Activated gamma-delta T cell (primary cell): ENCODE results near the gene RPL26.
"Not testable (repeated sequence)": the region's sequence is repeated elsewhere in the genome, so short reads cannot be mapped to it uniquely, and the experiment has no call there.

Experiments
- DNase-seq: peaks from one replicate; lab custom pipeline; 2025; lab: John Stamatoyannopoulos, UW

RPL26 gene

DNA sequence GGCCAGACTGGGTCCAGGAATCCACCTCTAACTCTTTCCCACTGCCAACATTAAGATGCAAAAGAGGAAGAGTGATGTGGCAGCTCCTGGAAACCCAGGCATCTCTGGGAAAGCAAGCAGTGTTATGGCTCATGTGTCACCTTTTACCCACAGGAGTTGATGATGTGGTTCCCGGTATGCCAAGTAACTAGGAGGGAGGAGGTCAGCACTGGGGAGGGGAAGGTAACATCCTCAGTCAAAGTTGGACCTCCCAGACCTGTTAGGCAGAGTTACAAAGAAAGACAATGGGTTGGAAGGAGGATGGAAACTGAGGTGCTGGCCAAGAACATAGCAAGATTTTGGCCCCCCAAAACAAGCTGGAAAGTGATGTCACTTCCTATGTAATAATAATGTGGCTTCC is 17.9 kb downstream of the RPL26 start:
- no peak for DNase-seq

DNA sequence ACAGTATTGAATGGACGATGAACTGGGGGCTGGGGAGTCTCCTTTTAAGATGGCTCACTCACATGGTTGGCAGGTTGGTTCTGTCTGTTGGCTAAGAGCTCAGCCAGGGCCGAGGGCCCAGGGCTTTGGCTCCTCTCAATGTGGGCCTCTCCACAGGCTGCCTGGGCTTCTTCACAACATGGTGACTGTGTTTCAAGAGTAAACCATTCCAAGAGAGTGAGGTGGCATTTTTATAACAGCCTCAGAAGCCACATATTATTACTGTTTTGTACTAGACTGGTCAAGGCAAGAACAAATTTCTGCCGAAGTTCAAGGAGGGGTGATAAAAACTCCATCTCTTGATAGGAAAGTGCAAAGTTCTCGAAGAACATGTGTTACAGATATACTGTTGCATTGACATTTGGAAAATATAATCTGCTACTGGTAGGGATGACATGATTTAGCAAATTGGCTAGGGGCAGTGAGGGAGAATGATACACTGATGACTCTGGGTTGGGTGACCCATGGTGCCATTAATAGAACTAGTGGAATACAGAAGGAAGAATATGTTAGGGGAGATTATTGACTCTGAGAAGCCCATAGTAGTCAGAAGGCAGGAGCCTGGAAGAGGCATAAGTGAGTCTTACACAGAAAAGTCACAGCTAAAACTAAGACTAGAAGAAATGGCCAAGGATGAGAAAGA is 20.2 kb downstream of the RPL26 start:
- DNase-seq = no peak

DNA sequence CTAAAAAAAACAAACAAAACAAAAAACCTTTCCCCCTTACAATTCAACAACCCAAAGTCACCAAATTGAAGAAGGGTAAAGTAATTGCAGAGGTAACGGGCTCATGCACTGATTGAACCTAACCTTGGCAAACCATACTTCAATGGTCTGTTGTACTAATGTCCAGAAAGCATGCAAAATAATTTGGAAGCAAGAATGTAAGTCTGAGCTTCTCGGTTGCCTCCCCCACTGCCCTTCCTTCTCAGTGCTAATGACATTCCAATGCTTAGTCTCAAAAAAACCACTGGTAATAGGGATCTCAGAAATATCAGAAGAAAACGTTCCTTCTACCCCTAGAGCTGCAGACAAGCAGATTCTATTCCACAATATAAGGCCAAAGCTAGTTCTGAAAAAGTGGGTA is 22.2 kb downstream of the RPL26 start:
- DNase-seq = no peak

DNA sequence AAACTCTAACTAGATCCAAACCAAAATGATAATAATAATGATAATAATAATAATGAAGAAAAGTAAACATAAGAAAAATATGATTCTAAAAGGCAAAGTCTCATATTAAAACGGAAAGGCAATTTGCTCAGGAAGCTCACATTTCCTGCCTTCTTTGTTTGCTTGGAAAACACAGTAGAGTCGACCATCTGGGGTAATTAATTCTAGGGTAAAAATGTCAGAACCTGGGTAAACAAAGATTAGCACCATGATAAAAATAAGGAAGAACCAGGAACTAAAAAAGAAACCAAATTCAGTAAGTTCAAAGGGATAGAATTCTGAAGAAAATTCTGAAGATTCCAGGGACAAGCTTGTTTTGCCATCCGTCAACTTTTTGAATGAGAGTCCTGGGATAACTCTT is 22.7 kb downstream of the RPL26 start:
- DNase-seq = no peak

DNA sequence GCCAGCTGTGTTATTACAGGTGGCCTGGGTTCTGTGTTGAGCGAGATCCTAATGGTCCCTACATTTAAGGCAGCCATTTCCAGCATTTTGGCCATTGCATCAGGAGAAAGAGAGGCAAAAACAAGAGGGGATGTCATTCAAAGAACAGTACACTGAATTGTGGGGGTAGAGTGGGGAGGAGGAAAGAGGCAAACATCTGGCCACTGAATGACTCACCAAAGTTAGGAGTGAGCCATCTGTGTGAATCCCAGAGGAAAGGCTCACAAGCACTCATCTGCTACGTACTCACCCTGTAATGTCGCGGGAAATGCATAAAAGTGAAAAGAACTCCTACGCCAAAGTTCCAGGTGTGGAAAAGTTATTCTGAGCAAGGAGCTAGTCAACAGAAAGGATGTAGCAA is 23.2 kb downstream of the RPL26 start:
- DNase-seq = no peak

DNA sequence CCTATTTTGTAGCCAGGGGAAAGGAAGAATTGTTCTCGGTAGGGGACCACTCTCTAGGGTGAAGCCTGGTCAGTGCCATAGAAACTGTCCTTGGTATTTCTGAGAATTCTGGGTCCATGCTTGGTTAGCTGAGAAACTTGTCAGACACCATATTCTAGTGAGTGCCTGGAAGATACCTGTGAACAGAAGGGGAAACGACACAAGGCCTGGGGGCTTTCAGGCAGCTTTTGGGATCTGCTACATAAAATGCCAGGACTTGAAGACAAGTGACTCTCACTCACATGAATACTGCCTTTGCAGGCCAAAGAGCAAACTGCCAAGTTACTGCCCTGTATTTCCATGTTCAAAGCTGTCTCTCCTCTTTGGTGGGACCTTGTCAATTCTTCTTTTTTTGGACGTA is 25.1 kb downstream of the RPL26 start:
- no peak for DNase-seq

DNA sequence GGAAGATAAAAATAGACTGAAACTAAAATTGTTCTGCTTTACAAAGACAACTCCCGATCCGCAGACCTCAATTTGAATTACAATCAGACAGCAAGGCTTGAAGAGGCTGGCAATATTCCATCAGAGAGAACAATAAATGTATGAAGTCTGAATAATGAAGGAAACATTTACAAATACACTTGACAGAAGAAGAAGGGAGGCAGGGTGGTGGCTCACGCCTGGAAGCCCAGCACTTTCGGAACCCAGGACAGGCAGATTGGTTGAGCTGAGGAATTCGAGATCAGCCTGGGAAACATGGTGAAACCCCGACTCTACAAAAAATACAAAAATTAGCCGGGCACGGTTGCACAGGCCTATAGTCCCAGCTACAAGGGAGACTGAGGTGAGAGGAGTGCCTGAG is 28.8 kb downstream of the RPL26 start:
- no peak for DNase-seq

DNA sequence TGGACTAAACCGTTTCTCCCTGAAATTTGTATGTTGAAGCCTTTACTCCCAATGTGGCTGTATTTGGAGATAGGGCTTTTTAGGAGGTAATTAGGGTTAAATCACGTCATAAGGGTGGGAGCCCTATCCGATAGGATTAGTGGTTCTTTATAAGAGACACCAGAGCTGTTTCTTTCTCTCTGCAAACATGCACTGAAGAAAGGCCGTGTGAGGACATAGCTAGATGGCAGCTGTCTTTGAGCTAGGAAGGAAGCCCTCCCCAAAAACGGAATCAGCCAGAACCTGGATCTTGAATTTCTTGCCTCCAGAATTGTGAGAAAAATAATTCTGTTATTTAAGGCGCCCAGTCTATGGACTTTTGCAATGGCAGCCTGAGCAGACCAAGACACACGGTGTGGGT is 29.3 kb downstream of the RPL26 start:
- DNase-seq = no peak

DNA sequence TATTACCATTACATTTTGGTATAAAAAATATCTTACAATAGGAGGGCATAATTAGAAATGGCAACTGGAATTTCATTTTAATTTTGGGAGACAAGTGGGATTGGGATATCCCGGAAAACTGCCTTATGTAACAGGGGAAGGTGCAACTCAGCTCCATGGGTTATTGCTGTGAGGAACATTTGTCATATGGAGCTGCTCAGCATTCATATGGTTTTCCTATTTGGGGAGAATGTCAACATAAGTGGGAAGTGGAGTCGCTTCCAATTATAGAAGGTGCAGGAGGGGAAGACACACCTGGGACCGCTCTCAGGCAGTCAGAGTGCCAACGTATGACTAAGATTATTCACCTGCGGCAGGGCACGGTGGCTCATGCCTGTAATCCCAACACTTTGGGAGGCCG is 32.7 kb downstream of the RPL26 start:
- no peak for DNase-seq

DNA sequence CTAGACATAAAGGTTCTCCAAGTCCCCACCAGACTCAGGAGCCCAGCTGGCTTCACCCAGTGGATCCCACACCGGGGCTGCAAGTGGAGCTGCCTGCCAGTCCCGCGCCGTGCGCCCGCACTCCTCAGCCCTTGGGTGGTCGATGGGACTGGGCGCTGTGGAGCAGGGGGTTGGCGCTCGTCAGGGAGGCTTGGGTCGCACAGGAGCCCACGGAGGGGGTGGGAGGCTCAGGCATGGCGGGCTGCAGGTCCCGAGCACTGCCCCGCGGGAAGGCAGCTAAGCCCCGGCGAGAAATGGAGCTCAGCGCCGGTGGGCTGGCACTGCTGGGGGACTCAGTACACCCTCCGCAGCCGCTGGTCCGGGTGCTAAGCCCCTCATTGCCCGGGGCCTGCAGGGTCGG is 36.0 kb downstream of the RPL26 start:
- not testable (repeated sequence) for DNase-seq

DNA sequence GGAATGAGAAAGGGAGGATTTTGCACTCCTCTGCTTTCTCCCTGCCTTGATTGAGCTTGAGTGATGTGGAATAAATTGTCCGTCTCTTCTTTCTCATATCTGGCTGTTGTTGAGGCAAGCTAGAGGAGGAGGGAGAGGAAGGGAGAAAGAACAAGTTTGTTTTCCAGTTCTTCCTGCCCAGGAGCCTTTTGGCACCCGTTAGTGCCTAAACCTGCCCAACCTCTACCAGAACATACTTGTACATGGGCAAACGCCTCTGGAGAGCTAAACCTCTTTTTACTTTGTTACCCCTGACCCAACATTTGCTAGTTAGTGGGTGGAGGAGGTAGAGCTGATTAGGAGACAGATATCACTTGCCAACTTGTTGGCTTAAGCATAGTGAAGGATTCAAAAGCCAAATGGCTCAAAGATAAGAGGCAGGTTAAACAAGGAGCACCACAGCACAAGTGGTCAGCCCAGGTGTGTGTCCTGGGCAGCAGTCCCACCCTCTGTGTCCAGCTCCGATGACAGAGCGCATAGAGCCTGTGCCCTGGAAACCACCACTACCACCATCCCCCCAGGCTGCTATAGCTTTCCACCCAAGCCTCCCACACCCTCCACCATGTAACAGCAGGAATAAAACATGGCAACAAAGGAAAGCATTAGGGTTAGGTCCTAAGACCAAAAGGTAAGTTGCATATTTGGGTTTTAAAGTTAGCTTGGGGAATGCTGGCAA is 36.9 kb downstream of the RPL26 start:
- DNase-seq = no peak

DNA sequence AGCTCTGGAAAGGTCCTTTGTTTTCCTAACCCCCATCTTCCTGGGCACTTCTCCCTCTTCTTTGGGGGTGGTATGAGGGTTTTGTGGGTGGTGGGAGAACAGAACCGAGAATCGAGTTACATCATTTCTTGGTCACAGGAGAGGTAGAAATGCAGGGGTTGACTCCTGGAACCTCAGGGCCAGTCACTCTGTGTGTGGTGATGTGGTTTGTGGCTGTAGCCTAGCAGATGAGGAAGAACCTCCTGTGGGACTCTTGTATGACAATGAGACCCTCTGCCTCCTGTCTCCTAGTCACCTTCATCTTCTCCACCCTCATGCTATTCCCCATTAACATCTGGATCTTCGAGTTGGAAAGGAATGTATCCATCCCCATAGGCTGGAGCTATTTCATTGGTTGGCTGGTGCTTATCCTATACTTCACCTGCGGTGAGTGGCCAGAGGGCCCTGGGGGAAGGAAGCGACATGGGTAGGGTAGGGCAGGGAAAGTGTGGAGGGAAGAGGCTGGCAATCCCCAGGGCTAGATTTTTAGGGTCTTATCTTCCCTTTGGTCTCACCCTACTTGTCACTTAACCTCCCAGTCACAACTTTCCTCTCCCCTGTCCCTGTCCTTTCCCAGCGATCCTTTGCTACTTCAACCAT is 37.8 kb downstream of the RPL26 start:
- no peak for DNase-seq

DNA sequence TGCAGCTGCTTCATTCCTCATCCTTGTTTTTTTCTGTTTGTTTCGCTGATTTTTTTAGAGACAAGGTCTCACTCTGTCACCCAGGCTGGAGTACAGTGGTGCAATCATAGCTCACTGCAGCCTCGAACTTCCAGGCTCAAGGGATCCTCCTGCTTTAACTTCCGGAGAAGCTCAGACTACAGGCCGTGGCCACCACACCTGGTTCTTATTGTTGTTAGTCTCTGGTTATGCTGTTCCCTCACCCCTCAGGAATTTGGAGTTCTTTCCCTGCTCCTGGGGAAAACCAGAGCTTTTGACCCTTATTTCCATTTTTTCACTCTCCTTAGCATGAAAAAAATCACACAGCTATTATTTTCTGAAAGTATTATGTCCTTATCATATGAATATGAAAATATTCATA is 41.5 kb downstream of the RPL26 start:
- no peak for DNase-seq

DNA sequence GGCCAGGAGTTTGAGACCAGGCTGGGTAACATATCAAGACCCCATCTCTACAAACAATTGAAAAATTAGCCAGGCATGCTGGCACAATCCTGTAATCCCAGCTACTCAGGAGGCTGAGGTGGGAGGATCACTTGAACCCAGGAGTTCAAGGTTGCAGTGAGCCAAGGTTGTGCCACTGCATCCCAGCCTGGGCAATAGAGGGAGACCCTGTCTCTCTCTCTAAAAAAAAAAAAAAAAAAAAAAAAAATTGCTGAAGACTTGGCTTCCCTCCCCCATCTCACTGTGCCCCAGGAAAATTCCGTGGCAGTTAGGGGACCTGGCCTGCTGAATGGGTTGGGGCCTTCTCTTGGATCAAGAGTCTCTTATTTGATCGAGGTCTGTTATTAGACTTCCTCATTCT is 43.5 kb downstream of the RPL26 start, which contains the start of gene ODF4:
TSS of gene ODF4 (plus strand) at position 301 of the 400 bp plus-strand sequence. CDS start 212 bp downstream, outside the sequence.
- DNase-seq = no peak

DNA sequence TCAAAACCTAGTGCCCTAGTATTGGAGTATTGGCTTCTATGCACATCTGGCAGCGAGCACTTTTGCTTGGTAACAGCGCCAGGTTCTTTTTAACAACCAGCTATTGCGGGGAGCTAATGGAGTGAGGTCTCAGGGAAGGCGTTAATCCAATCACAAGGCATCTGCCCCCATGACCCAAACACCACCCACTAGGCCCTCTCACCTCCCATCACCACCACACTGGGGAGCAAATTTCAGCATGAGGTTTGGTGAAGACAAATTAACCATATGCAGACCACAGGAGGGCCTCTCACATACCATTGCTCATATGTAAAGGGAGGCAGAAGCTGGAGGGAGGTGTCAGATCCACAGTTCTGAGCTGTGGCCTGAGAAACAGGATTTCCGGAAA is 44.2 kb downstream of the RPL26 start:
- no peak for DNase-seq

DNA sequence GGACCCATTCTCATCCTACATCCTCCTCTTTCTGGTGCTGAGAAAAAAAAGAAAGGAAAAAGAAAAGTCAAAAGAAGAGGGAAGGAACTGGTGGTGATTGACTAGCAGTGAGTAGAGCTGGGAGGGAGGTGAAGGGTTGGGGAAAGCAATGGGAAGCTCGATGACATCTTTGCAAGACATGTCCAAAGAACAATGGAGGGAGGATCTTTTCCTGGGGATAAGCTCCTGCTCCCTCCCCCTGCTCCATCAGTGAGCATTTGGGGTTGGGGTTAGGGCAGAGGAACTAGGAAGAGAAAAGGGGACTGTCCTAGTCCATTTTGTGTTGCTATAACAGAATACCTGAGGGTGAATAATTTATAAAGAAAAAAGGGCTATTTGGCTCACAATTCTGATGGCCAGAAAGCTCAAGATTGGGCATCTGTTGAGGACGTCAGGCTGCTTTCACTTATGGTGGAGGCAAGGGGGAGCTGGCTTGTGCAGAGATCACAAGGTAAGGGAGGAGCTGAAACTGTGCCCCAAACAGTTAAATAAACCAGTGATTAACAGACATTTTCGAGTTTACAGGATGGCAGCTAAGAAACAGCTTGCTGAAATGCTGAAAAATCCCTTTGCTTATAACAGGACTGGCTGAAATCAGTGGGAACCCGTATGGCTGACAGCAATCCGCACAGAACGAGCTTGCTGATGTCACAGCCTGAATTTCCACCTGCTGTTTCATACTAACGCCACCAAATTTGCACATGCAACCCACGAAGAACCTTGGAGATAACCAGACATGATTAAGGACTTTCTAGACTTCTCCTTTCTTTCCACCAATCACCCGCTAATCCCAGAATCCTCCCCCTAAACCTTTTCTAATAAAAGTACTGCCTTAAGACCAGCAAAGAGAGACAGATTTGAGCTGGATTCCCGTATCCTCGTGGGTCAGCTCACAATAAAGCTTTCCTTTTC is 44.9 kb downstream of the RPL26 start:
- DNase-seq = no peak

DNA sequence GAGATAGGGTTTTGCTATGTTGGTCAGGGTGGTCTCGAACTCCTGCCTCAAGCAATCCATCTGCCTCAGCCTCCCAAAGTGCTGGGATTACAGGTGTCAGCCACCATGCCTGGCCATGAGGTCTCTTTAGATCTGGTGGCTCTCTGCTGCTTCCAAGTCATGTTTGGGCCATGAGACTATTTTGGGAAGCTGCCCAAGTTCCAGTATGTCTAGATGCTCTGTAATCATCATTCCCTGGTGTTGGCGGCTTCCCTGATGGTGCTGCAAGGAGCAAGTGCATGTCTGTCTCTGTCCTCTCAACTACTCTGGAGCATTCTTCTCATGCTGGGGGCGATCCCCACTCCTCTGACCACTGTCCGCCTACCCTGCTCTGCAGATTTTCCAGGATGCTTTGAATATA is 49.7 kb downstream of the RPL26 start:
- DNase-seq = no peak

DNA sequence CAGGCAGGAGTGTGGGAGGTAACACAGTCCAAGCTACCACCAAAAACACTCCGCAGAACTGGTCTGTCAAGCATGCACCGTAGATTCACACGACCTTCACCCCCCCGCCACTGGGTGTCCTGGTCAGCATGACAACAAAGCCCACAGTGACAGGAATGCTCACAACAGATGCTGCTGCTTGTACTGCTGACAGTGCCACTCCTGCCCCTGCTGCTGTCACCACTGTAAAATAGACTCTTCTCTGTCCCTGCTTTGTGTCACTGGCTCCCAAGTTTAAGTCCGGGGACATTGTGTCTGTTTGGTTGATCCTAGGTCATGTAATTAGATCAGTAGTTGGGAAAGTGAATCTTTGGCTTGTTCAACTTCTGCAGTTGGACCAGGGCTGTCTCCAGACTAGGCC is 50.3 kb downstream of the RPL26 start:
- no peak for DNase-seq

DNA sequence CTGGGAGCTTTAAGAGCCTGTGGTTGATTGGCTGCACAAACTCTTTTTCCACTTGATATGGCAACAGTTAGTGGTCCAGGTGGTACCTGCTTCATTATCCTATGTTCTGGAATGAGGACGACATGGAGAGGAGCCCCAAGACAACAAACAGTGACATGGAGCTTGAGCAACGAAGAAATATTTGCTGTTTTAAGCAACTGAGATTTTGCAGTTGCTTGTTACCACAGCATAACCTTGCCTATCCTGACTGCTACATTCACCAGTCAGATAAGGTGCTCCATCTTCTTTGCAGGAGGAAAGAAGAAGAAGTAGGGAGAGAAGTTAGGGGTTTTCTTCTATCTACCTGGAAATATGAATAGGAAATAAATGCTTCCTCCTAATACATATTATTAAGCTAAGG is 50.9 kb downstream of the RPL26 start:
- DNase-seq = no peak
